Stimulated activated CD8-positive, alpha-beta memory T cell treated with anti-CD3 and anti-CD28 coated beads, Interleukin-15, amount 100 ng/mL, for 48 hours (primary cell): Measurements from ENCODE around the gene TRIP13.
"Not testable (repeated sequence)": the region's sequence is repeated elsewhere in the genome, so short reads cannot be mapped to it uniquely, and the experiment has no call there.

Experiments
- DNase-seq, 2 donors: peaks; one replicate each; pipeline ENCODE4 v3.0.0-alpha.2; 2020; ENCODE audit warnings: low read depth in 2 of 2

The TRIP13 gene

GRCh38 chr5:936149-937144 lies 43.8 kb downstream of the TRIP13 start:
- no peak for DNase-seq

GRCh38 chr5:937151-937924 lies 44.7 kb downstream of the TRIP13 start:
- DNase-seq, result no peak

GRCh38 chr5:939368-939767 lies 46.7 kb downstream of the TRIP13 start:
- DNase-seq, result no peak

DNA sequence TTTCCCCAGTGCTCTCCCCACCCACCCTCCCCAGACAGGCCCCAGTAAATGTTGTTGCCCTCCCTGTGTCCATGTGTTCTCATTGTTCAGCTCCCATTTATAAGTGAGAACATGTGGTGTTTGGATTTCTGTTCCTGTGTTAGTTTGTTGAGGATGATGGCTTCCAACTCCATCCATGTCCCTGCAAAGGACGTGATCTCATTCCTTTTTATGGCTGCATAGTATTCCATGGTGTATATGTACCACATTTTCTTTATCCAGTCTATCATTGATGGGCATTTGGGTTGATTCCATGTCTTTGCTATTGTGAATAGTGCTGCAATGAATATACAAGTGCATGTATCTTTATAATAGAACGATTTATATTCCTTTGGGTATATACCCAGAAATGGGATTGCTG lies 48.1 kb downstream of the TRIP13 start:
- not testable (repeated sequence) for DNase-seq

DNA sequence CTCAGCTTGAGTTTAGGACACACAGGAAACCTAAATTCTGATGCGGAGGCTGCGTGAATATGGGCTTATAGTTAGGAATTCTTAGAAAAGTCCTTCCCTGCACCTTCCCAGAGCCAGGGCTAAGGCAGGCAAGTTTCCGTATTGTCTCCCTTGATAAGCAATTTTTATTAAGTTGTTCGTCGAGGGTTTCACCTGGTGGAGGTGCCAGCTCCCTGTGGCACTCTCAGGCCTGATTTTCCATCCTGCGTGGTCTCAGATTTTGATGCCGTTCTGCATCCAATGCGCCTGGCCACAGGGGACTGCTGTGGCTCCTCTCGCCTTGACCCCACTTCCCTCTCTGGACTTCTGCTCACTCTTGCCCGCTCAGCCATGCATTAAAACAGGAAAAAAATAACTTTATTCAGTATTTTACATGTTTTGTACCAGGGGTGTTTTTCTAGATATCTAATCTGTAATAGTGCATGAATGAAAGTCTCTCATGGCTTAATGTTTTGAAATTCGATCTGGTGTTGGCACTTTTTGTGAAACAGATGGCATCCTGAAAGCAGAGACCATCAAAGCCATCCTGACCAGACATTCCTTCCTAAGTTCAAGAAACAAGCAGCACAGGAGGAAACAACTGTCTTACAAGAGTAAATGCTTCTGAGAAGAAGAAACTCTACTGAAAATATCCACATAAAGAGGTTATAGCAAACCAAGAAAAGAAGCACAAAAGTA lies 50.7 kb downstream of the TRIP13 start:
- no peak for DNase-seq

DNA sequence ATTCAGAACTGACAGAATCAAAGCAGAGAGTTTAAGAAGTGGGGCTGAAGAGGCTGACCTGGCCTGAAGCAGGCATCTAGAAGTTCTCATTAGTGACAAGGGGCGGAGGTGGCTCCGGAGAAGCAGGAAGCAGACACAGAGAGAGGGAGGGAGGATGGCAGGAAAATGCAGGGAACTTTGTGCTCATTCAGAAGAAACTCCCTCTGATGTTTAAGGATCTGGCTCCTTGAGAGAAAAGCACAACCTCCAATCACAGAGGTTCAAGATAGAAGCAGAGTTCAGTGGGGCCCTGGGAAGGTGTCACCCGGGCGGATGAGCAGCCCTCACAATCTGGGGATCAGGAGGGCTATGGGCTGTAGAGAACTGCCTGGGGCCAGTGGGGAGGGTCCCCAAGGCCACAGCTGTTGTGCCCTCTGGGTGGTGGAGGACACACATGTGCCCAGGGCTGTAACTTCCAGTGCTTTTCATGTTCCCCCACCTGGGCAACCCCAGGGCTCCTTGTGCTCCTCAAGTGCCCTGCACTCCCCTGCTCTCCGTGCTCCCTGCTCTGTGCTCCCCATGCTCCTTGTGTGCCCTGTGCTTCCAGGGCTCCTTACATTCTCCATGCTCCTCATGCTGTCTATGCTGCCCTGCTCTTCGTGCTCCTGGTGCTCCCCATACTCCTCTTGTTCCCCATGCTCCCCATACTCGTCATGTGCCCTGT lies 51.4 kb downstream of the TRIP13 start:
- DNase-seq, result no peak

DNA sequence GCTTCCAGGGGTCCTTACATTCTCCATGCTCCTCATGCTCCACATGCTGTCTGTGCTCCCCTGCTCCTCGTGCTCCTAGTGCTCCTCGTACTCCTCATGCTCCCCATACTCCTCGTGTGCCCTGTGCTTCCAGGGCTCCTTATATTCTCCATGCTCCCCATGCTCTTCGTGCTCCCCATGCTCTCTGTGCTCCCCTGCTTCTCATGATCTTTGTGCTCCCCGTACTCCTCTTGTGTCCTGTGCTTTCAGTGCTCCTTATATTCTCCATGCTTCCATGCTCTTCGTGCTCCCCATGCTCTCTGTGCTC lies 51.9 kb downstream of the TRIP13 start:
- DNase-seq, result no peak

GRCh38 chr5:944992-945685 lies 52.5 kb downstream of the TRIP13 start:
- DNase-seq, result no peak

DNA sequence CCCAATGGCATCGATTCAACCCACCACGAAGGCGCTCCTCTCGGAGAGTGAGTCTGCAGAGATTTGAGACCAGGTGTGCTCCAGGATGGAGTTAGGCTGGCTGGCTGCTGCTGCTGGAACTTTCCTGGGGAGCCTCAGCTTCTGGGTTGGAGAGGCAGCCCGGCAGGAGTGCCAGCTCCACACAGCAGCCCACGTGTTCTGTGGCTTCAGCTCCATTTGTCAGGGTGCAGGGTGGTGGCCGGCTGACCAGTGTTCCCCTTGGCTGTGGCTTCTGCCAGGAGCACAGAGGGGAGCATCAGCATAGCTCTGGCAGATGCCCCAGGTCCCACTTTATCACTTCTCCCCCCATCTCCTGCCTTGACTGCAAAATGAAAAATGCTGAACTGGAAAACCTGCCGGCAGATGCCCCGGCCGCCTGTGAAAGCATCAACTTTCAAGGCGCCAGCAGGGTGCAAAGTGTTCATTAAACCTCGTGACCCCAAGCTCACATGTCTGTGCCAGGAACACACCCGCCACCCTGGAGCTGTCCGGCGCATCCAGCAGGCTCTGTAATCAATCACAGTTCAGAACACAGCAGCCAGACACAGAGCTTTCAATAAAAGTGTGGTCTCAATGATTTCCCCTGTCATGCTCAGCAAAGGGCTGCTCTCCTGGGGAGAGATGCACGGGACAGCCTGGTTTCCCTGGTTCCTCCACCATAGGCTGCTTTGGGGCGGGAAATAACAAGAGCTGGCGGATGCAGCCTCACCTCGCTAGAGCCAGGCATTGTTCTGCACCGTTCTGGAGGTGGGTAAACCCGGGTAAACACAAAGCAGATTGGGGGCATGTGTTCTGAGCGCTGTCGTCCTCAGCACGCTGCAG lies 53.2 kb downstream of the TRIP13 start:
- no peak for DNase-seq

DNA sequence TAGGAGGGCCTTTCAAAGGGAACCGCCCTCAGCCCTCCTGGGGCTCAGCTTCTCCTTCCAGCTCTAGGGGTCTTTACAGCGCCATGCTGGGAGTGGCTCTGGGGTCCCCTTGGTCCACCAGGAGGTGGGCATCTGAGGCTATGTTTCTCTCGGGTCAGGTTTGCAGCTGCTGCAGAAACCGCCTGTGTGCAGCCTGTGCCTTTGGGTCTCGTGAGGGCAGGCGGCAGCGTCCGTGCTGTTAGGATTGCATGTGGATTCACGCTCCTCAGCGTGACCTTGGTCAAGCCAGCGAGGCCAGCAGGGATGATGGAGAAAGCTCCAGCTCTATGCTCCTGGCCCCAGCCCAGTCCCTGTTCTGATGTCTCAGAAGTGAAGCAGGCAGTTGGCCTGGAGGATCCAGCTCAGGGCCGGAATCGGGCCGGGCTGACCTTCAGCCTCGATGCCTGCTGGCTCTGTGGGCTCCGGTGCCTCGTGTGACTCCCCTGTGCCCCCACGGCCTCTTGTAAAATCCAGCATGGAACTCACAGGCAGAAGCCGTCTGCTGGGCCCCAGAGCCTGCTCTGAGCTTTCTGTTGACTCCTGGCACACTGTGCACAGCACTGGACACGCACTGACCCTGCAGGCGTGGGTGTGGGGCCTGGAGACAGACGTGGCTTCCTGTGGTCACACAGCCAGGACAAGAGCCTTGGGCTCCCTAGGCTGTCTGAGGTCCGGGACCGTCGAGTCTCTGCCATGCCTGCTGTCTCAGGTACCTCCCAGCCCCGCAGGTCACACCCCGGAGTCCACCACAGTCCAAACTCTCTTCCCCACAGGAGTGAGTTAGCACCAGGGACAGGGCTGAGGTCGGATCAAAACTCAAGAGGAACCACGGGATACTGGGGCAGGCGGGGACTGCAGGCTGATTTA lies 54.3 kb downstream of the TRIP13 start:
- DNase-seq, result no peak

- no peak for DNase-seq
Measured at GRCh38 chr5:947626-948471, 55.2 kb downstream of the TRIP13 start.

- DNase-seq, result no peak
Measured at GRCh38 chr5:948472-949274, 56.0 kb downstream of the TRIP13 start.

DNA sequence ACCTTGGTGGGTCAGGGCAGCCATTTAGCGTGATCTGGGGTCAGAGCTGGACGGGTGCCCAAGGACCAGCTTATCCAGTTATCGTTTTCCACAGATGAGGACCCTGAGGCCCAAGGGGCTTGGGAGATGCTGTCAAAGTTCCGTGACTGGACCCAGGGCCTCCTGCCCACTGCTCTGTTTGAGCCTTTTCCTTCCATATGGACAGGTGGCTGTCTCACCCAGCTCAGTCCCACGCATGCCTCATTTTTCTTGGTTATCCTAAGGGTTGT lies 56.5 kb downstream of the TRIP13 start:
- DNase-seq, result no peak

GRCh38 chr5:949815-950560 lies 57.3 kb downstream of the TRIP13 start:
- DNase-seq, result no peak

- no peak for DNase-seq
Measured at GRCh38 chr5:951940-952596, 59.4 kb downstream of the TRIP13 start.

- DNase-seq, result no peak
Measured at GRCh38 chr5:952597-953271, 60.0 kb downstream of the TRIP13 start.
